ENCODE data around the gene ATM. TPM values are rescaled to one million over a fixed set of nuclear protein-coding genes. Genes with fewer than 3 reads are reported as not detected.

The ATM gene
- total and polyA plus RNA-seq, 2 experiments from 2014 or later: 27.6 to 59.3 TPM

DNA sequence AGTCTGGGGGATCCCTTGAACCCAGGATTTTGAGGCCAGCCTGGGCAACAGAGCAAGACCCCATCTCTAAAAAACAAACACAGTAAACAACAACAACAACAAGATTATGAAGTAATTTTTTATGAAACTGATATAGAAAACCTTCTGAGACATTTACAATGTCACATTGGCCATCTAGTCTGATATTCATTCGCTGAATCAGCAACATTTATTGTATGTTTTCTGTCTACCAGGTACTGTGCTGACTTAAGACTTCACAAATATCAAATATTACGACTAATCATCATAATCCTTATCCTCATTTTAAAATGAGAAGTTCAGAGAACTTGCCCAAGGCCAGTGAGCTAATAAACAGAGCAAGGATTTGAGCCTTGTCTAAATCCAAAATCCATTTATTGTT is 120.8 kb downstream of the ATM start:
- H3K9me3 Mint-ChIP-seq: no peaks in the 10 kb centered on the region
- Histone ChIP-seq H3F3A (replicated peaks; ENCODE audit: low read depth) (no peaks in the 10 kb centered on the region), H3K27ac (ENCODE audit: low read depth) (no peak overlapping the region), H2AFZ (no peak overlapping the region), H3K27me3 (ENCODE audit: insufficient read depth) (no peaks in the 10 kb centered on the region), H4K20me1 (replicated peaks; ENCODE audit: insufficient read depth) (no peaks in the 10 kb centered on the region), H3K4me2 (no peak overlapping the region), H3K79me2 (replicated peaks; ENCODE audit: insufficient read depth) (no peaks in the 10 kb centered on the region), H3K4me1 (ENCODE audit: insufficient read depth) (peaks cover 21% of the 10 kb centered on the region), H3K36me3 (ENCODE audit: insufficient read depth) (peaks cover 9% of the 10 kb centered on the region; the same call in 1 of the 2 replicates), H3K4me3 (no peak overlapping the region), H3K9me2 (ENCODE audit: insufficient read depth) (no peaks in the 10 kb centered on the region)
- H3K27ac Mint-ChIP-seq: no peak overlapping the region
- TF ChIP-seq STAT1 (IDR thresholded peaks at IDR 0.05; ENCODE audit: unreplicated experiment) (no peak), ZNF331 (CRISPR knock-in tag; IDR thresholded peaks at IDR 0.05; ENCODE audit: low read depth) (no peak), ZNF114 (CRISPR knock-in tag; IDR thresholded peaks at IDR 0.05) (no peak), CREB1 (CRISPR knock-in tag; IDR thresholded peaks at IDR 0.05; ENCODE audit: low read depth) (no peak), EZH2 (IDR thresholded peaks at IDR 0.05; ENCODE audit: low read depth, unreplicated experiment) (no peak)
- TF ChIP-seq, protein P1, sequence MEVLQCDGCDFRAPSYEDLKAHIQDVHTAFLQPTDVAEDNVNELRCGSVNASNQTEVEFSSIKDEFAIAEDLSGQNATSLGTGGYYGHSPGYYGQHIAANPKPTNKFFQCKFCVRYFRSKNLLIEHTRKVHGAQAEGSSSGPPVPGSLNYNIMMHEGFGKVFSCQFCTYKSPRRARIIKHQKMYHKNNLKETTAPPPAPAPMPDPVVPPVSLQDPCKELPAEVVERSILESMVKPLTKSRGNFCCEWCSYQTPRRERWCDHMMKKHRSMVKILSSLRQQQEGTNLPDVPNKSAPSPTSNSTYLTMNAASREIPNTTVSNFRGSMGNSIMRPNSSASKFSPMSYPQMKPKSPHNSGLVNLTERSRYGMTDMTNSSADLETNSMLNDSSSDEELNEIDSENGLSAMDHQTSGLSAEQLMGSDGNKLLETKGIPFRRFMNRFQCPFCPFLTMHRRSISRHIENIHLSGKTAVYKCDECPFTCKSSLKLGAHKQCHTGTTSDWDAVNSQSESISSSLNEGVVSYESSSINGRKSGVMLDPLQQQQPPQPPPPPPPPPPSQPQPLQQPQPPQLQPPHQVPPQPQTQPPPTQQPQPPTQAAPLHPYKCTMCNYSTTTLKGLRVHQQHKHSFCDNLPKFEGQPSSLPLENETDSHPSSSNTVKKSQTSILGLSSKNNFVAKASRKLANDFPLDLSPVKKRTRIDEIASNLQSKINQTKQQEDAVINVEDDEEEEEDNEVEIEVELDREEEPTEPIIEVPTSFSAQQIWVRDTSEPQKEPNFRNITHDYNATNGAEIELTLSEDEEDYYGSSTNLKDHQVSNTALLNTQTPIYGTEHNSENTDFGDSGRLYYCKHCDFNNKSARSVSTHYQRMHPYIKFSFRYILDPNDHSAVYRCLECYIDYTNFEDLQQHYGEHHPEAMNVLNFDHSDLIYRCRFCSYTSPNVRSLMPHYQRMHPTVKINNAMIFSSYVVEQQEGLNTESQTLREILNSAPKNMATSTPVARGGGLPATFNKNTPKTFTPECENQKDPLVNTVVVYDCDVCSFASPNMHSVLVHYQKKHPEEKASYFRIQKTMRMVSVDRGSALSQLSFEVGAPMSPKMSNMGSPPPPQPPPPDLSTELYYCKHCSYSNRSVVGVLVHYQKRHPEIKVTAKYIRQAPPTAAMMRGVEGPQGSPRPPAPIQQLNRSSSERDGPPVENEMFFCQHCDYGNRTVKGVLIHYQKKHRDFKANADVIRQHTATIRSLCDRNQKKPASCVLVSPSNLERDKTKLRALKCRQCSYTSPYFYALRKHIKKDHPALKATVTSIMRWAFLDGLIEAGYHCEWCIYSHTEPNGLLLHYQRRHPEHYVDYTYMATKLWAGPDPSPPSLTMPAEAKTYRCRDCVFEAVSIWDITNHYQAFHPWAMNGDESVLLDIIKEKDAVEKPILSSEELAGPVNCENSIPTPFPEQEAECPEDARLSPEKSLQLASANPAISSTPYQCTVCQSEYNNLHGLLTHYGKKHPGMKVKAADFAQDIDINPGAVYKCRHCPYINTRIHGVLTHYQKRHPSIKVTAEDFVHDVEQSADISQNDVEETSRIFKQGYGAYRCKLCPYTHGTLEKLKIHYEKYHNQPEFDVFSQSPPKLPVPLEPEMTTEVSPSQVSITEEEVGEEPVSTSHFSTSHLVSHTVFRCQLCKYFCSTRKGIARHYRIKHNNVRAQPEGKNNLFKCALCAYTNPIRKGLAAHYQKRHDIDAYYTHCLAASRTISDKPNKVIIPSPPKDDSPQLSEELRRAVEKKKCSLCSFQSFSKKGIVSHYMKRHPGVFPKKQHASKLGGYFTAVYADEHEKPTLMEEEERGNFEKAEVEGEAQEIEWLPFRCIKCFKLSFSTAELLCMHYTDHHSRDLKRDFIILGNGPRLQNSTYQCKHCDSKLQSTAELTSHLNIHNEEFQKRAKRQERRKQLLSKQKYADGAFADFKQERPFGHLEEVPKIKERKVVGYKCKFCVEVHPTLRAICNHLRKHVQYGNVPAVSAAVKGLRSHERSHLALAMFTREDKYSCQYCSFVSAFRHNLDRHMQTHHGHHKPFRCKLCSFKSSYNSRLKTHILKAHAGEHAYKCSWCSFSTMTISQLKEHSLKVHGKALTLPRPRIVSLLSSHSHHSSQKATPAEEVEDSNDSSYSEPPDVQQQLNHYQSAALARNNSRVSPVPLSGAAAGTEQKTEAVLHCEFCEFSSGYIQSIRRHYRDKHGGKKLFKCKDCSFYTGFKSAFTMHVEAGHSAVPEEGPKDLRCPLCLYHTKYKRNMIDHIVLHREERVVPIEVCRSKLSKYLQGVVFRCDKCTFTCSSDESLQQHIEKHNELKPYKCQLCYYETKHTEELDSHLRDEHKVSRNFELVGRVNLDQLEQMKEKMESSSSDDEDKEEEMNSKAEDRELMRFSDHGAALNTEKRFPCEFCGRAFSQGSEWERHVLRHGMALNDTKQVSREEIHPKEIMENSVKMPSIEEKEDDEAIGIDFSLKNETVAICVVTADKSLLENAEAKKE (CRISPR knock-in tag; IDR thresholded peaks at IDR 0.05): no peak
- TF ChIP-seq, protein P2, sequence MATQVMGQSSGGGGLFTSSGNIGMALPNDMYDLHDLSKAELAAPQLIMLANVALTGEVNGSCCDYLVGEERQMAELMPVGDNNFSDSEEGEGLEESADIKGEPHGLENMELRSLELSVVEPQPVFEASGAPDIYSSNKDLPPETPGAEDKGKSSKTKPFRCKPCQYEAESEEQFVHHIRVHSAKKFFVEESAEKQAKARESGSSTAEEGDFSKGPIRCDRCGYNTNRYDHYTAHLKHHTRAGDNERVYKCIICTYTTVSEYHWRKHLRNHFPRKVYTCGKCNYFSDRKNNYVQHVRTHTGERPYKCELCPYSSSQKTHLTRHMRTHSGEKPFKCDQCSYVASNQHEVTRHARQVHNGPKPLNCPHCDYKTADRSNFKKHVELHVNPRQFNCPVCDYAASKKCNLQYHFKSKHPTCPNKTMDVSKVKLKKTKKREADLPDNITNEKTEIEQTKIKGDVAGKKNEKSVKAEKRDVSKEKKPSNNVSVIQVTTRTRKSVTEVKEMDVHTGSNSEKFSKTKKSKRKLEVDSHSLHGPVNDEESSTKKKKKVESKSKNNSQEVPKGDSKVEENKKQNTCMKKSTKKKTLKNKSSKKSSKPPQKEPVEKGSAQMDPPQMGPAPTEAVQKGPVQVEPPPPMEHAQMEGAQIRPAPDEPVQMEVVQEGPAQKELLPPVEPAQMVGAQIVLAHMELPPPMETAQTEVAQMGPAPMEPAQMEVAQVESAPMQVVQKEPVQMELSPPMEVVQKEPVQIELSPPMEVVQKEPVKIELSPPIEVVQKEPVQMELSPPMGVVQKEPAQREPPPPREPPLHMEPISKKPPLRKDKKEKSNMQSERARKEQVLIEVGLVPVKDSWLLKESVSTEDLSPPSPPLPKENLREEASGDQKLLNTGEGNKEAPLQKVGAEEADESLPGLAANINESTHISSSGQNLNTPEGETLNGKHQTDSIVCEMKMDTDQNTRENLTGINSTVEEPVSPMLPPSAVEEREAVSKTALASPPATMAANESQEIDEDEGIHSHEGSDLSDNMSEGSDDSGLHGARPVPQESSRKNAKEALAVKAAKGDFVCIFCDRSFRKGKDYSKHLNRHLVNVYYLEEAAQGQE (IDR thresholded peaks at IDR 0.05; ENCODE audit: unreplicated experiment): no peak
- TF ChIP-seq, protein P3, sequence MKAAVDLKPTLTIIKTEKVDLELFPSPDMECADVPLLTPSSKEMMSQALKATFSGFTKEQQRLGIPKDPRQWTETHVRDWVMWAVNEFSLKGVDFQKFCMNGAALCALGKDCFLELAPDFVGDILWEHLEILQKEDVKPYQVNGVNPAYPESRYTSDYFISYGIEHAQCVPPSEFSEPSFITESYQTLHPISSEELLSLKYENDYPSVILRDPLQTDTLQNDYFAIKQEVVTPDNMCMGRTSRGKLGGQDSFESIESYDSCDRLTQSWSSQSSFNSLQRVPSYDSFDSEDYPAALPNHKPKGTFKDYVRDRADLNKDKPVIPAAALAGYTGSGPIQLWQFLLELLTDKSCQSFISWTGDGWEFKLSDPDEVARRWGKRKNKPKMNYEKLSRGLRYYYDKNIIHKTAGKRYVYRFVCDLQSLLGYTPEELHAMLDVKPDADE (IDR thresholded peaks at IDR 0.05): no peak
- no peak for DNase-seq (ENCODE audit: low spot score)
- no peak for ATAC-seq
- peaks cover 19% of the 10 kb centered on the region for H3K4me1 Mint-ChIP-seq
- no peaks in the 10 kb centered on the region for H3K27me3 Mint-ChIP-seq (ENCODE audit: insufficient read depth, low read depth, poor library complexity)
- peaks cover under 1% of the 10 kb centered on the region; the same call in 2 of the 3 replicates for H3K36me3 Mint-ChIP-seq (ENCODE audit: low read depth)
- no peak overlapping the region for H3K4me3 Mint-ChIP-seq
